AG04450 (cell line): ENCODE measurements around the gene IGFALS. TPM values are rescaled to one million over a fixed set of nuclear protein-coding genes. Genes with fewer than 3 reads are reported as not detected.

ENCODE experiments used
- CTCF ChIA-PET: fragments of 300-600, 350-600 bp; formaldehyde crosslinking; extraction: SDS; loops from one replicate; lab custom pipeline; 2022; ENCODE audit warnings: antibody characterized with exemption, inconsistent platforms; lab: Charles Lee
- POLR2A ChIA-PET: fragments of 350-600 bp; formaldehyde crosslinking; extraction: SDS; loops from one replicate; lab custom pipeline; 2021; ENCODE audit warnings: antibody characterized with exemption, inconsistent platforms; lab: Yijun Ruan, JAX
- DNase-seq: peaks from one replicate; pipeline ENCODE4 v3.0.0-alpha.2; 2011; ENCODE audit warnings: low read depth, low spot score
- H3K27ac ChIP-seq: one replicate; pipeline ENCODE4 v1.5.1; 2012; ENCODE audit warnings: low read depth, low read length, control low read depth
- H3K27me3 ChIP-seq: one replicate; pipeline ENCODE4 v1.6.0; 2012; ENCODE audit warnings: low read length; ENCODE audit not compliant: control insufficient read depth, insufficient read depth
- H3K4me3 ChIP-seq: 2 replicates; pipeline ENCODE4 v1.5.1; 2011; ENCODE audit warnings: mild to moderate bottlenecking, low read depth, low read length, control low read depth
- H3K9me3 ChIP-seq: 2 replicates; pipeline ENCODE4 v1.5.1; 2012; ENCODE audit warnings: low read length; ENCODE audit not compliant: control insufficient read depth, insufficient read depth
- CTCF ChIP-seq: IDR thresholded peaks from 2 replicates; pipeline ENCODE4 v1.5.1; 2011; ENCODE audit warnings: low read depth, low read length, control low read depth, inconsistent platforms
- polyA plus RNA-seq: library from polyadenylated mRNA; depleted of rRNA; stranded (reverse); fragments of >200 nt; gene quantifications from 2 replicates; pipeline ENCODE4 v1.2.3, GENCODE V29; 2011

IGFALS gene
- polyA plus RNA-seq, 1 experiment, result not detected

GRCh38 chr16:1769402-1770300 is 23.9 kb downstream of the IGFALS start:
- ChIA-PET POLR2A (interaction anchor here (0.6 to 2.1 kb wide), 2 partner anchors 13 to 40 kb away, joined by 5 to 12 read pairs; partner anchors contain the start of genes NUBP2 and SPSB3), CTCF (no interaction called here)
- Histone ChIP-seq H3K4me3 (peak overlapping the region; percentile 77; the same call in 1 of the 2 replicates), H3K27ac (peak overlapping the region; percentile 21), H3K27me3 (no peaks in the 10 kb centered on the region), H3K9me3 (peaks cover 6% of the 10 kb centered on the region; the same call in 1 of the 2 replicates)
- TF ChIP-seq CTCF, result no peak
- no peak for DNase-seq

GRCh38 chr16:1768767-1769401 is 24.6 kb downstream of the IGFALS start:
- POLR2A ChIA-PET, result interaction anchor here (0.6 kb wide), 1 partner anchor 39 kb away, joined by 5 read pairs; no protein-coding TSS in a partner anchor
- TF ChIP-seq CTCF, result no peak
- no peaks in the 10 kb centered on the region for H3K27me3 ChIP-seq
- H3K9me3 ChIP-seq, result peaks cover 6% of the 10 kb centered on the region; the same call in 1 of the 2 replicates
- CTCF ChIA-PET, result no interaction called here
- no peak for DNase-seq
- no peak overlapping the region for H3K4me3 ChIP-seq
- peak overlapping the region; percentile 21 for H3K27ac ChIP-seq

GRCh38 chr16:1768061-1768766 is 25.3 kb downstream of the IGFALS start:
- POLR2A ChIA-PET, result no interaction called here
- peaks cover 6% of the 10 kb centered on the region; the same call in 1 of the 2 replicates for H3K9me3 ChIP-seq
- no peaks in the 10 kb centered on the region for H3K27me3 ChIP-seq
- H3K4me3 ChIP-seq, result no peak overlapping the region
- no peak for TF ChIP-seq CTCF
- DNase-seq, result no peak
- CTCF ChIA-PET, result no interaction called here
- H3K27ac ChIP-seq, result no peak overlapping the region

GRCh38 chr16:1767116-1767994 is 26.1 kb downstream of the IGFALS start:
- CTCF ChIA-PET, result no interaction called here
- POLR2A ChIA-PET, result no interaction called here
- no peak for DNase-seq
- Histone ChIP-seq H3K4me3 (no peak overlapping the region), H3K27ac (no peak overlapping the region), H3K27me3 (no peaks in the 10 kb centered on the region), H3K9me3 (peaks cover 6% of the 10 kb centered on the region; the same call in 1 of the 2 replicates)
- TF ChIP-seq CTCF, result no peak
